Ishikawa (cell line): ENCODE measurements around the gene PI4KB.

Experiments
- CEBPB ChIP-seq: IDR thresholded peaks from 2 replicates; pipeline ENCODE4 v1.6.1; 2012
- CREB1 ChIP-seq: IDR thresholded peaks from 2 replicates; pipeline ENCODE4 v1.6.1; 2012; ENCODE audit warnings: low read depth
- EGR1 ChIP-seq: IDR thresholded peaks from 2 replicates; pipeline ENCODE4 v1.6.1; 2012
- EP300 ChIP-seq: IDR thresholded peaks from 2 replicates; pipeline ENCODE4 v1.6.1; 2012; ENCODE audit warnings: borderline replicate concordance
- FOXM1 ChIP-seq: IDR thresholded peaks from 2 replicates; pipeline ENCODE4 v1.6.1; 2012; ENCODE audit warnings: low read depth, borderline replicate concordance
- MAX ChIP-seq: IDR thresholded peaks from 2 replicates; pipeline ENCODE4 v1.6.1; 2012
- NFIC ChIP-seq: IDR thresholded peaks from 2 replicates; pipeline ENCODE4 v1.6.1; 2012
- RAD21 ChIP-seq: IDR thresholded peaks from 2 replicates; pipeline ENCODE4 v1.6.1; 2012; ENCODE audit warnings: low read depth
- REST ChIP-seq: IDR thresholded peaks from 2 replicates; pipeline ENCODE4 v1.6.1; 2012; ENCODE audit warnings: low read depth, mild to moderate bottlenecking
- TAF1 ChIP-seq: IDR thresholded peaks from 2 replicates; pipeline ENCODE4 v1.6.1; 2012; ENCODE audit warnings: low read depth, mild to moderate bottlenecking
- TCF12 ChIP-seq: IDR thresholded peaks from 2 replicates; pipeline ENCODE4 v1.6.1; 2012; ENCODE audit warnings: low read depth
- TEAD4 ChIP-seq: IDR thresholded peaks from 2 replicates; pipeline ENCODE4 v1.6.1; 2012
- USF1 ChIP-seq: IDR thresholded peaks from 2 replicates; pipeline ENCODE4 v1.6.1; 2012
- YY1 ChIP-seq: IDR thresholded peaks from 2 replicates; pipeline ENCODE4 v1.6.1; 2012; ENCODE audit warnings: low read depth
- ZBTB7A ChIP-seq: IDR thresholded peaks from 2 replicates; pipeline ENCODE4 v1.6.1; 2012; ENCODE audit warnings: low read depth

The PI4KB gene

GRCh38 chr1:151289991-151290708, 37.1 kb downstream of the PI4KB start:
- TF ChIP-seq EP300: no peak
- no peak for TF ChIP-seq USF1
- no peak for TF ChIP-seq EGR1

- no peak for TF ChIP-seq ZBTB7A
- no peak for TF ChIP-seq NFIC
- no peak for TF ChIP-seq CREB1
- no peak for TF ChIP-seq EP300
- TF ChIP-seq FOXM1: no peak
These were observed 37.9 kb downstream of the PI4KB start for GRCh38 chr1:151289080-151289935.

- TF ChIP-seq CREB1 (no peak), TEAD4 (no peak)
These were observed 38.7 kb downstream of the PI4KB start for GRCh38 chr1:151288502-151288901.

GRCh38 chr1:151287767-151288500, 39.3 kb downstream of the PI4KB start:
- TF ChIP-seq CEBPB (no peak), TAF1 (no peak), TCF12 (no peak), REST (no peak), RAD21 (no peak), EP300 (no peak)

GRCh38 chr1:151287341-151287699, 39.9 kb downstream of the PI4KB start:
- TF ChIP-seq TAF1 (no peak), USF1 (no peak), RAD21 (no peak), MAX (no peak), TEAD4 (no peak), ZBTB7A (no peak), YY1 (no peak), CEBPB (no peak), EGR1 (no peak), NFIC (no peak), REST (no peak), CREB1 (no peak), TCF12 (no peak), EP300 (no peak), FOXM1 (no peak)

GRCh38 chr1:151286619-151287340, 40.4 kb downstream of the PI4KB start:
- TF ChIP-seq REST (no peak), CREB1 (no peak), TAF1 (no peak), EGR1 (no peak), TCF12 (no peak), MAX (no peak), YY1 (no peak), ZBTB7A (no peak), FOXM1 (no peak), NFIC (no peak), EP300 (no peak), RAD21 (no peak), USF1 (no peak), TEAD4 (no peak), CEBPB (no peak)
